ENCODE data around the gene GLRX.

GRCh38 chr5:95821110-95822021, 1.2 kb downstream of the GLRX start:
- TF ChIP-seq CTCF (conservative IDR thresholded peaks at IDR 0.05; ENCODE audit: low read depth, low read length): no peak
- TF ChIP-seq EZH2 (IDR thresholded peaks at IDR 0.05; ENCODE audit: borderline replicate concordance, low read depth, low read length, poor library complexity, severe bottlenecking): no peak

Data from A673 (cell line).